ENCODE measurements around the gene SNRNP200.

Gene SNRNP200

DNA sequence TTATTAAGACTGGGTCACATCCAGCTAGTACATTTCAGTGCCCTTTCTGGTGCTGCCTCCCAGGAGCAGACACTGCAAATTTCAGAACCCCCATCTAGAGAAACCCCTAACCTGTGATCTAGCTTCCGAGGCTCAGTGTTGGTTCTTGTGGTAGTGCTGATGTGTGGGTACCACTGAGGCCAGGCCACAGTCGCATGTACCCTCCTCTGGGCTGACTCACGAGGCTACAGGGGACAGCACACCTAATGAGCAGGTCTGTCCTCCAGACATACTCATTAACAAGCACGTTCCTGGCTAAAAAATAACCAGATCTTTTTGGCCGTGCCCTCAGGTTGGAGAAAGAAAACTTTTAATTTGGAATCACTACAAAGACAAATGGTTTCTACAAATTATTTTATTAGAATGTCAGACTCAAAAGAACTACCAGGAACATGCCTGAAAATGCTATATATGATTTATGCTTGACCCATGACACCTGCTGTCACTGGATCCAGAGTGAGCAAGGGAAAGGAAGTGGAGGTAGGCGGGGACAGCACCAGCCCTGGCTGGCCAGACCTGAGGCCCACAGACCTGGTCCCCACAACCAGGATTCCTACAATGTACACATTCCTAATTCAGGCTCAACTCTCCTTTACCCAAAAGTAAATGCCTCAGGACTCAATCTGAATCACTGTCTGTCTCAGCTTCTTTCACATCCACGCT is 30.8 kb downstream of the SNRNP200 start:
- H3K4me1 ChIP-seq (ENCODE audit: control insufficient read depth, insufficient read depth, low read length) = no peaks in the 10 kb centered on the region
- H3K4me3 ChIP-seq (ENCODE audit: low read depth, low read length) = no peak overlapping the region
- H3K27me3 ChIP-seq (ENCODE audit: control insufficient read depth, insufficient read depth, low read length) = no peaks in the 10 kb centered on the region
- H3K9ac ChIP-seq (ENCODE audit: low read depth, low read length) = no peak overlapping the region
- H3K27ac ChIP-seq (ENCODE audit: low read depth, low read length) = no peak overlapping the region
- no peaks in the 10 kb centered on the region for H3K9me3 ChIP-seq (ENCODE audit: control insufficient read depth, insufficient read depth, low read length)
- H3K36me3 ChIP-seq (ENCODE audit: control insufficient read depth, insufficient read depth, low read length) = peaks cover 82% of the 10 kb centered on the region

DNA sequence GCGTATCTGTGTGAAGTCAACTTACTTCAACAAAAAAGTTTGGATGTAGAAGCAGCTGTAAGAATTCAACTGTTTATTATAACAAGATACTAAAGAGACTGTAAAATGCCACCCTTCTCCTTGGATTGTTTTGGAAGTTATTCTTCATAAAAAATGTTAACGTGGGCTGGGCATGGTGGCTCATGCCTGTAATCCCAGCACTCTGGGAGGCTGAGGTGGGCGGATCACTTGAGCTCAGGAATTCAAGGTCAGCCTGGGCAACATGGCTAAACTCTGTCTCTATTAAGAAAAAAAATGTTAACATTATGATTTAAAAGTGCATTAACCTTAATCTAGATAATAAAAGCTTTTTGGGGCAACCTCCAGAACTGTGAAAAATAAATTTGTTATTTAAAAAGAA is 31.6 kb downstream of the SNRNP200 start:
- H3K4me3 ChIP-seq (ENCODE audit: low read depth, low read length) = no peak overlapping the region
- no peak overlapping the region for H3K9ac ChIP-seq (ENCODE audit: low read depth, low read length)
- peaks cover 82% of the 10 kb centered on the region for H3K36me3 ChIP-seq (ENCODE audit: control insufficient read depth, insufficient read depth, low read length)
- H3K4me1 ChIP-seq (ENCODE audit: control insufficient read depth, insufficient read depth, low read length) = no peaks in the 10 kb centered on the region
- no peaks in the 10 kb centered on the region for H3K27me3 ChIP-seq (ENCODE audit: control insufficient read depth, insufficient read depth, low read length)
- H3K9me3 ChIP-seq (ENCODE audit: control insufficient read depth, insufficient read depth, low read length) = no peaks in the 10 kb centered on the region
- no peak overlapping the region for H3K27ac ChIP-seq (ENCODE audit: low read depth, low read length)

DNA sequence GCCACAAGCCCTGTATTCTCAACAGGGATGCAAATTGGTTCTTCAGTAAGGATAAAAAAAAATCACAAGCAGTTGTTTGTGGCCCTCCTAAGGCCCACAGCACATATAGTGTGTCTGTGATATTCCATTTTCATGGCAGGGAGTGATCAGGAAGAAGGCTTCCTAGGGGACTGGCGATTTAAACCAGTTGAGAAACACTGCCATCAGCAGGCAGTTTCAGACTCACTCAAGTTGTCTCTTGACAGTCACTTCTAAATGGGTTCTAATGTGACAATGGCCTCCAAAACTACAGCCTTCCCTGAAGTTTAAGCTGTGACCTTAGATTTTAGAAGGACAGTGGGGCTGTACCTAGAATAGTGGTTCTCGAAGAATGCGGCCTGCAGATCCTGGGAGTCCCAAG is 33.4 kb downstream of the SNRNP200 start:
- peaks cover 80% of the 10 kb centered on the region for H3K36me3 ChIP-seq (ENCODE audit: control insufficient read depth, insufficient read depth, low read length)
- no peaks in the 10 kb centered on the region for H3K9me3 ChIP-seq (ENCODE audit: control insufficient read depth, insufficient read depth, low read length)
- H3K9ac ChIP-seq (ENCODE audit: low read depth, low read length) = no peak overlapping the region
- no peak overlapping the region for H3K27ac ChIP-seq (ENCODE audit: low read depth, low read length)
- no peaks in the 10 kb centered on the region for H3K4me1 ChIP-seq (ENCODE audit: control insufficient read depth, insufficient read depth, low read length)
- no peak overlapping the region for H3K4me3 ChIP-seq (ENCODE audit: low read depth, low read length)
- no peaks in the 10 kb centered on the region for H3K27me3 ChIP-seq (ENCODE audit: control insufficient read depth, insufficient read depth, low read length)

DNA sequence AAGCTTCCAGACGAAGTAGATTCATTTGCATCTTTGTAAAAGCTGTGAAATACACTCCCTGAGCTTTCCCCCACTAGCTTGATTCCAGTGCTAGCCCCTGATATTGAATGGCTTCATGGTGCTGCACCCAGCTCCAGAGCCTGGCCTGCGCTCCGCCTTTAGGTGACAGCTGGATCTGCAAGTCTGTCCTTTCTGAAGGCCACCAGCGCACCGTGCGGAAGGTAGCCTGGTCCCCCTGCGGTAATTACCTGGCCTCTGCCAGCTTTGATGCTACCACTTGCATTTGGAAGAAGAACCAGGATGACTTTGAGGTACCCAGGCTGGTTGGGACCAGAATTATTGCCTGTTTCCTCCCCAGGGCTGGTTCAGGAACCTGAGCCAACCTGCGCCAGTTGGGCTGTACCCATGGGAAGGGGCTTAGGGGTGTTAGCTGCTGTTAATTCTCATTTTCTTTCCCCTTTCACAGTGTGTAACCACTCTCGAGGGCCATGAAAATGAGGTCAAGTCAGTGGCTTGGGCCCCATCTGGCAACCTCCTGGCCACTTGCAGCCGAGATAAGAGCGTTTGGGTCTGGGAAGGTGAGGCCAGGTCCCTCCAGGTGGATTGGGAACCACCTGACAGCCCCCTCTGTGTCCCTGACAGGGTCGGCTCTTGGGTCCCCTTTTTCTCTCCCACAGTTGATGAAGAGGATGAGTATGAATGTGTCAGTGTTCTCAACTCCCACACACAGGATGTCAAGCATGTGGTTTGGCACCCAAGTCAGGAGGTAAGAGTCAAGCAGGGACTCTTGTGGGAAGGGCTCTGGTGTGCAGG is 38.0 kb downstream of the SNRNP200 start:
- Histone ChIP-seq H3K4me1 (ENCODE audit: control insufficient read depth, insufficient read depth, low read length) (peaks cover 6% of the 10 kb centered on the region; the same call in 1 of the 2 replicates), H3K9me3 (ENCODE audit: control insufficient read depth, insufficient read depth, low read length) (no peaks in the 10 kb centered on the region), H3K9ac (ENCODE audit: low read depth, low read length) (no peak overlapping the region), H3K27ac (ENCODE audit: low read depth, low read length) (no peak overlapping the region), H3K36me3 (ENCODE audit: control insufficient read depth, insufficient read depth, low read length) (peaks cover 48% of the 10 kb centered on the region), H3K27me3 (ENCODE audit: control insufficient read depth, insufficient read depth, low read length) (no peaks in the 10 kb centered on the region), H3K4me3 (ENCODE audit: low read depth, low read length) (peak overlapping the region; percentile 98)

DNA sequence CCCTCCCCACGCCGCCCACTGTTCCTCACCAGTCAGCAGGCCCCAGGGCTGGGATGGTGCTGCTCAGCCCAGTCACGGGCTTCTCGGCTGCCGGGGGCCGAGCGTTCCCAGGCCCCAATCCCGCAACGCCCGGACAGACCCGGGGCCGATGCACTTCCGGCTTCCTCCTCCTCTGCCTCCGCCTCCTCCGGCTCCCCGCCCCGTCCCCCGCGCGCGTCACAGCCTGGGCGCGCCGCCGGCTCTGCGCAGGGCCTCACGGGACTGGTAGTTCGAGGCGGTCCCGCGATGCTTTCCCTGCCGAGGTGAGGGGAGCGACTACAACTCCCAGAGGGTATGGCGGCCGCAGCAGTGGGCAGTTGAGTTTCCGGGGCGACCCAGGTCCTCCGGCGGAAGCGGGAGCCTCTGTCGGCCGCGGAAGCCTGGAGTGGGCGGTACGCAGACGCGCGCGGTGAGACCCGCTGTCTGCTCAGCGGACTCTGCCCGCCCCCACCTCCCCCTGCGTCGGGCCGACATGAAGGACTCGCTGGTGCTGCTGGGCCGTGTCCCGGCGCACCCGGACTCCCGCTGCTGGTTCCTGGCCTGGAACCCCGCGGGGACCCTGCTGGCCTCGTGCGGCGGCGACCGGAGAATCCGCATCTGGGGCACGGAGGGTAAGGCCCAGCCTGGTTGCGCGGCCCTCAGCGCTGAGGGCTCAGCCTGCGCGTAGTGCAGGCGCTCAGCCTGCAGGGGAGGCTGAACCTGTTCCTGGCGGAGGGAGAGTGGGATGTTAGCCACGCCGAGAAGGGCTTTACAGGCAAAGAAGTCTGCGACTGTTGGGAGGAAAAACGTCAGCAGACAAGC is 39.3 kb downstream of the SNRNP200 start, which contains the start of the genes CIAO1 and TMEM127:
CIAO1 (plus strand) TSS at position 386 of the 840 bp plus-strand sequence; CDS start at position 512, 126 bp downstream.
TMEM127 (minus strand) TSS at position 158 of the 840 bp plus-strand sequence. CDS start 616 bp downstream, outside the sequence.
- Histone ChIP-seq H3K9me3 (ENCODE audit: control insufficient read depth, insufficient read depth, low read length) (no peaks in the 10 kb centered on the region), H3K9ac (ENCODE audit: low read depth, low read length) (peak within 1 kb of the TSS; percentile 80), H3K36me3 (ENCODE audit: control insufficient read depth, insufficient read depth, low read length) (peaks cover 36% of the 10 kb centered on the region), H3K27me3 (ENCODE audit: control insufficient read depth, insufficient read depth, low read length) (no peaks in the 10 kb centered on the region), H3K27ac (ENCODE audit: low read depth, low read length) (peak within 1 kb of the TSS; percentile 82), H3K4me3 (ENCODE audit: low read depth, low read length) (peak within 1 kb of the TSS; percentile 98), H3K4me1 (ENCODE audit: control insufficient read depth, insufficient read depth, low read length) (peaks cover 11% of the 10 kb centered on the region; the same call in 1 of the 2 replicates)

DNA sequence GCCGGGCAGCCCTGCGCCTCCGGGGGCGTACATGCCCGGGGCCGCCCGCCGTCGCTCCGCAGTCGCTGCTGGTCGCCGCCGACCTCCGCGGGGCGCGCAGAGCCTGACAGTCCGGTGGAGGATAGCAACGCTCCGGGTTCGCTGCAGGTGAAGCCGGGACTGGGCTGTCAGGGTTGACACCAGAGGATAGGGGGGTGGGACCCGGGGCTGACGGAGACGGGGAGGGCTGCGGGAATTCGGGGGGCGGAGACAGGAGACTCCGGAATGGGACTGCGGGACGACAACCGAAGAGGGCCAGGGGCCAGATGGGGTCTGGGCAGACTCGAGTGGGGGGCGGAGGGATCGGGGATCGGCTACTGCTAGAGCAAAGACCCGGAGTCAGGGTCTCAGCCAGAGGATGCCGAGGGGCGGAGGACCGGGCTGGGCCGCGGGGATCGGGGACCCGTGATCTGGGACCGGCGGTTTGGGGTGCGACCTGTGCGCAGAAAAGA is 40.0 kb downstream of the SNRNP200 start:
- H3K27me3 ChIP-seq (ENCODE audit: control insufficient read depth, insufficient read depth, low read length) = no peaks in the 10 kb centered on the region
- H3K27ac ChIP-seq (ENCODE audit: low read depth, low read length) = peak overlapping the region; percentile 76
- peak overlapping the region; percentile 66 for H3K9ac ChIP-seq (ENCODE audit: low read depth, low read length)
- peak overlapping the region; percentile 98 for H3K4me3 ChIP-seq (ENCODE audit: low read depth, low read length)
- peaks cover 32% of the 10 kb centered on the region for H3K36me3 ChIP-seq (ENCODE audit: control insufficient read depth, insufficient read depth, low read length)
- no peaks in the 10 kb centered on the region for H3K9me3 ChIP-seq (ENCODE audit: control insufficient read depth, insufficient read depth, low read length)
- H3K4me1 ChIP-seq (ENCODE audit: control insufficient read depth, insufficient read depth, low read length) = peaks cover 17% of the 10 kb centered on the region

DNA sequence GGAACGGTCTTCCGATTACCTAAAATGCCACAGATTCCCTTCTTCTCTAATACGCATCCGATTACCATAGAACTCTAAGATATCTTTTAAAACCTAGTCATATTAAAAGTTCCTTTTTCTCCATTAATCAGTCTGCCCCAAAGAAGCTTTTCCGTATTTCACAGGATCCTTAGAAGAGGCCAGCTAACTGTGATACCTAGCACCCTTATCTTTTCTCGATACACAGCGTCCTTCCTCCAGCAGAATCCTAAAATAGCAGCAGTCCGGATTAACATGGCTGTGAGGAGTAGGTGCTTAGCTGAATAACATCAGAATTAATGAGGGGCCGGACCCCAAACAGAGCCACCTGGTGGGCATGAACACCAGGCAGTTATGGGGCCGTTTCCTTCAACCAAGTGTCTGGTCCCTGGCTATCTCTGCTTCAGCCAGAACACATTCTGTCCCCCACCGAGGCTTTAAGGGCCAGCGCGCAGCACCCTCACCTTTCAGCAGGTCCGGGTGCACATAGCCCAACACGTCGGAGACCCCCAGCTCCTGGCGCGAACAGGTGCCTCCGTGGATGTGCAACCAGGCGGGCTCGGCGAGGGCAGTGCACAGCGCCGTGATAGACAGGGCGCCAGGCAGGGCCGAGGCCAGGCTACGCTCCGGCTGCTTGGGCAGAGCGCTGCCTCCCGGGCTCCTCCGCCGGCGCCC is 40.5 kb downstream of the SNRNP200 start:
- no peaks in the 10 kb centered on the region for H3K27me3 ChIP-seq (ENCODE audit: control insufficient read depth, insufficient read depth, low read length)
- peaks cover 23% of the 10 kb centered on the region for H3K4me1 ChIP-seq (ENCODE audit: control insufficient read depth, insufficient read depth, low read length)
- H3K36me3 ChIP-seq (ENCODE audit: control insufficient read depth, insufficient read depth, low read length) = peaks cover 32% of the 10 kb centered on the region
- H3K9ac ChIP-seq (ENCODE audit: low read depth, low read length) = no peak overlapping the region; the same call in 1 of the 2 replicates
- peak overlapping the region; percentile 98 for H3K4me3 ChIP-seq (ENCODE audit: low read depth, low read length)
- no peaks in the 10 kb centered on the region for H3K9me3 ChIP-seq (ENCODE audit: control insufficient read depth, insufficient read depth, low read length)
- no peak overlapping the region for H3K27ac ChIP-seq (ENCODE audit: low read depth, low read length)

DNA sequence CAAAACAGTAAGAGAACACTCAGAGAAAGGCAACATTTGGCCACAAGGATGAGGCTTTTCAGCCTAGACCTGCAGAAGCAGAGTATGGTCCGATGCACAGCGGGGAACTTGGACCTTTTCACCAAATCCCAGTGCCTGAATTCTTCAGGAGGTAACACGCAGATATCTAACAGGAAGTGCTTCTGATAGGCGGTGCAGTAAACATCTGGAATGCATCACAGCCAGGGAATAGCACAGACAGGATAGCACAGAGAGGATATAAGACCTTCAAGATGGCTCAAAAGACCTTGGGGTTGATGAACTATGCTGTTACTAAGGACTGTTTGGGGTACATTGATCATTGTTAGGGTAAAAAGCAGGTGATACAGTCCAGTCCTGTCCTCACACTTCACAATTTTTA is 41.3 kb downstream of the SNRNP200 start:
- H3K4me3 ChIP-seq (ENCODE audit: low read depth, low read length) = no peak overlapping the region; the same call in 1 of the 2 replicates

DNA sequence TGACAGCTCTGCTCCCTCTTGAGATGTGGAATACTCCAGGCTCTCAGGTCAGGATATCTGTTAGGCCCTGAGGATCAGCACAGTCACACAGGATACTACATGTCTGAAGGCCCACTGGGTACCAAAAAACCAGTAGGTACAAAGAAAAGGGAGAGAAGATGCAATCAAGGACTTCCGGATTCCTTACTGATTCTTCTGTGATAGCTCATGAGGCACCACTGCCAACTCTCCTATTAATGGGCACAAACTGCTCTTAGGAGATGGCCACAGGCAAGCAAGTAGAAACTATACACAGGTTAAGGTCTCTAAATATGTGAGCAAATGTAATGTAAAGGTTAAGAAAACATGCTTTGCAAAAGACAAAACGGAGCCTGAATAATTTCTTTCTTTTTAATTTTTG is 43.0 kb downstream of the SNRNP200 start:
- no peaks in the 10 kb centered on the region for H3K9me3 ChIP-seq (ENCODE audit: control insufficient read depth, insufficient read depth, low read length)
- H3K9ac ChIP-seq (ENCODE audit: low read depth, low read length) = no peak overlapping the region
- H3K4me3 ChIP-seq (ENCODE audit: low read depth, low read length) = no peak overlapping the region
- H3K36me3 ChIP-seq (ENCODE audit: control insufficient read depth, insufficient read depth, low read length) = peaks cover 10% of the 10 kb centered on the region
- H3K27me3 ChIP-seq (ENCODE audit: control insufficient read depth, insufficient read depth, low read length) = no peaks in the 10 kb centered on the region
- peaks cover 23% of the 10 kb centered on the region for H3K4me1 ChIP-seq (ENCODE audit: control insufficient read depth, insufficient read depth, low read length)
- H3K27ac ChIP-seq (ENCODE audit: low read depth, low read length) = no peak overlapping the region

More for the DNA sequence above, 41.3 kb downstream of the SNRNP200 start:
- Histone ChIP-seq H3K9ac (ENCODE audit: low read depth, low read length) (no peak overlapping the region), H3K27me3 (ENCODE audit: control insufficient read depth, insufficient read depth, low read length) (no peaks in the 10 kb centered on the region), H3K4me1 (ENCODE audit: control insufficient read depth, insufficient read depth, low read length) (peaks cover 23% of the 10 kb centered on the region), H3K27ac (ENCODE audit: low read depth, low read length) (no peak overlapping the region), H3K9me3 (ENCODE audit: control insufficient read depth, insufficient read depth, low read length) (no peaks in the 10 kb centered on the region), H3K36me3 (ENCODE audit: control insufficient read depth, insufficient read depth, low read length) (peaks cover 27% of the 10 kb centered on the region)
